Measurements from ENCODE around the gene LIMK1. TPM values are rescaled to one million over a fixed set of nuclear protein-coding genes. Genes with fewer than 3 reads are reported as not detected.
A peak's percentile ranks its signal among the peaks of the same experiment; 100 is the strongest.

LIMK1 gene
- total RNA-seq, 2 donors from 2014 or later = 9.4 to 14.7 TPM

GRCh38 chr7:74069790-74070618, 13.6 kb upstream of the LIMK1 start:
- no peak overlapping the region for H3K4me3 ChIP-seq
- TF ChIP-seq, protein P1, sequence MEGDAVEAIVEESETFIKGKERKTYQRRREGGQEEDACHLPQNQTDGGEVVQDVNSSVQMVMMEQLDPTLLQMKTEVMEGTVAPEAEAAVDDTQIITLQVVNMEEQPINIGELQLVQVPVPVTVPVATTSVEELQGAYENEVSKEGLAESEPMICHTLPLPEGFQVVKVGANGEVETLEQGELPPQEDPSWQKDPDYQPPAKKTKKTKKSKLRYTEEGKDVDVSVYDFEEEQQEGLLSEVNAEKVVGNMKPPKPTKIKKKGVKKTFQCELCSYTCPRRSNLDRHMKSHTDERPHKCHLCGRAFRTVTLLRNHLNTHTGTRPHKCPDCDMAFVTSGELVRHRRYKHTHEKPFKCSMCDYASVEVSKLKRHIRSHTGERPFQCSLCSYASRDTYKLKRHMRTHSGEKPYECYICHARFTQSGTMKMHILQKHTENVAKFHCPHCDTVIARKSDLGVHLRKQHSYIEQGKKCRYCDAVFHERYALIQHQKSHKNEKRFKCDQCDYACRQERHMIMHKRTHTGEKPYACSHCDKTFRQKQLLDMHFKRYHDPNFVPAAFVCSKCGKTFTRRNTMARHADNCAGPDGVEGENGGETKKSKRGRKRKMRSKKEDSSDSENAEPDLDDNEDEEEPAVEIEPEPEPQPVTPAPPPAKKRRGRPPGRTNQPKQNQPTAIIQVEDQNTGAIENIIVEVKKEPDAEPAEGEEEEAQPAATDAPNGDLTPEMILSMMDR (IDR thresholded peaks at IDR 0.05) = no peak
- DNase-seq (ENCODE audit: low spot score) = no peak
- H3K27ac ChIP-seq = no peak overlapping the region
- no peaks in the 10 kb centered on the region for H3K4me1 ChIP-seq
- H3K36me3 ChIP-seq = peaks cover 6% of the 10 kb centered on the region
- no peaks in the 10 kb centered on the region for H3K27me3 ChIP-seq
- H3K9me3 ChIP-seq = no peaks in the 10 kb centered on the region

- no peaks in the 10 kb centered on the region for H3K4me1 ChIP-seq
- TF ChIP-seq, protein P1 (IDR thresholded peaks at IDR 0.05) = no peak
- H3K9me3 ChIP-seq = no peaks in the 10 kb centered on the region
- H3K4me3 ChIP-seq = no peak overlapping the region
- no peak overlapping the region for H3K27ac ChIP-seq
- H3K36me3 ChIP-seq = peaks cover 6% of the 10 kb centered on the region
- DNase-seq (ENCODE audit: low spot score) = no peak
- H3K27me3 ChIP-seq = no peaks in the 10 kb centered on the region
Observed at GRCh38 chr7:74070619-74070921, 13.0 kb upstream of the LIMK1 start.

- no peak overlapping the region for H3K27ac ChIP-seq
- no peak for DNase-seq (ENCODE audit: low spot score)
- H3K36me3 ChIP-seq = peaks cover 6% of the 10 kb centered on the region
- H3K27me3 ChIP-seq = no peaks in the 10 kb centered on the region
- H3K4me1 ChIP-seq = no peaks in the 10 kb centered on the region
- TF ChIP-seq, protein P1 (IDR thresholded peaks at IDR 0.05) = no peak
- H3K4me3 ChIP-seq = no peak overlapping the region
- no peaks in the 10 kb centered on the region for H3K9me3 ChIP-seq
Observed at GRCh38 chr7:74071121-74071520, 12.5 kb upstream of the LIMK1 start.

- Histone ChIP-seq H3K4me3 (no peak overlapping the region), H3K27me3 (no peaks in the 10 kb centered on the region), H3K9me3 (no peaks in the 10 kb centered on the region), H3K27ac (no peak overlapping the region), H3K4me1 (no peaks in the 10 kb centered on the region), H3K36me3 (no peaks in the 10 kb centered on the region)
- DNase-seq (ENCODE audit: low spot score) = no peak
- TF ChIP-seq, protein P1 (IDR thresholded peaks at IDR 0.05) = no peak
Observed at GRCh38 chr7:74074770-74075169, 8.8 kb upstream of the LIMK1 start.

DNA sequence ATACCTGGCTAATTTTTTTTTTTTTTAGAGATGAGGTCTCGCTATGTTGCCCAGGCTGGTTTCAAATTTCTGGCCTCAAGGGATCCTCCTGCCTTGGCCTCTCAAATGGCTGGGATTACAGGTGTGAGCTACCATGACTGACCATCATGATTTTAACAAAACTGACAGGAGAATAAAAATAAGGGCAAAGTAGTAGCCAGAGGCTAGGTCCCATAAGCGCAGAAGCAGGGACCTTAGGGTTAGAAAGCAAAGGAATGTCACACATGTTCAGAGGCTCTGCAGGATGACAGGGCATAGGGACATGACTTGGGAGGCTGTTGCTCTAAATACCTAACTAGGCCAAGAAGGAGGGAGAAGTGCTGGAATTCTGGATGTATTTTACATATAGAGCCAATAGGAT, 5.1 kb upstream of the LIMK1 start:
- Histone ChIP-seq H3K36me3 (no peaks in the 10 kb centered on the region), H3K27me3 (no peaks in the 10 kb centered on the region), H3K9me3 (no peaks in the 10 kb centered on the region), H3K27ac (no peak overlapping the region), H3K4me1 (peaks cover 0 to 7% of the 10 kb centered on the region in 2 donors), H3K4me3 (no peak overlapping the region)
- DNase-seq (ENCODE audit: low spot score) = no peak
- TF ChIP-seq, protein P1 (IDR thresholded peaks at IDR 0.05) = no peak

DNA sequence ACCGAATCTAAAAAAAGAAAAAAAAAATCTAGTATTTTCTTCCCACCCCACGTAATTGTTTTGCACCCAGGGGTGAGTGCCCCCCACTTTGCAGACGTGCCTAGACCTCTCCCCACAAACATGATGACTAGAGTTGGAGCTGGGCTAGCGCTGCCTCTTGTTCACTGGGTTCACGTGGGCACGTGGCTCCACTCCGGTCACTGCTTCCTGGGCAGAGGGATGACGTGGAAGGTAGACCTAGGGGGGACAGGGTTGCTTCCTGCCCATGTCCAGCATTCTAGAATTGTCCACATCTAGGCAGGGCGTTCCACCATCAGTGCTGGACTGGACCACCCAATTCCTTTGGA, 861 bp upstream of the LIMK1 start:
- no peak overlapping the region for H3K27ac ChIP-seq
- no peaks in the 10 kb centered on the region for H3K9me3 ChIP-seq
- peaks cover 0 to 22% of the 10 kb centered on the region in 2 donors for H3K4me1 ChIP-seq
- peak overlapping the region; percentile 35 to 85 for H3K4me3 ChIP-seq
- H3K36me3 ChIP-seq = no peaks in the 10 kb centered on the region
- TF ChIP-seq, protein P1 (IDR thresholded peaks at IDR 0.05) = no peak
- no peaks in the 10 kb centered on the region for H3K27me3 ChIP-seq
- no peak for DNase-seq (ENCODE audit: low spot score)
